Lower lobe of right lung (tissue), 2 donors: Measurements from ENCODE around the gene KCNJ6. TPM values are rescaled to one million over a fixed set of nuclear protein-coding genes. Genes with fewer than 3 reads are reported as not detected.
"Not testable (repeated sequence)": the region's sequence is repeated elsewhere in the genome, so short reads cannot be mapped to it uniquely, and the experiment has no call there.

Source experiments
- ATAC-seq, 2 donors: fragments of 200-7000 bp; cut with Tn5 transposase; one replicate each; pipeline ENCODE4 v1.9.1; 2020 to 2022; ENCODE audit warnings: mild to moderate bottlenecking in 2 of 2, moderate library complexity in 2 of 2
- DNase-seq: peaks from one replicate; pipeline ENCODE4 v3.0.0-alpha.2; 2020
- H3K27ac ChIP-seq: fragments of 200-600 bp; one replicate; pipeline ENCODE4 v1.8.0; 2022
- H3K27me3 ChIP-seq: fragments of 200-600 bp; one replicate; pipeline ENCODE4 v1.8.0; 2022; ENCODE audit warnings: low read depth
- H3K36me3 ChIP-seq: fragments of 200-600 bp; one replicate; pipeline ENCODE4 v1.8.0; 2022; ENCODE audit warnings: mild to moderate bottlenecking
- H3K4me1 ChIP-seq: fragments of 200-600 bp; one replicate; pipeline ENCODE4 v1.8.0; 2022
- H3K4me3 ChIP-seq: fragments of 200-600 bp; one replicate; pipeline ENCODE4 v1.8.0; 2022; ENCODE audit warnings: mild to moderate bottlenecking
- H3K9me3 ChIP-seq: fragments of 200-600 bp; one replicate; pipeline ENCODE4 v1.8.0; 2022
- intact Hi-C: fragments of 100-400 bp; cut with DNase I; formaldehyde crosslinking; loops from one replicate; pipeline ENCODE4 v1.11.0; 2022
- total RNA-seq: library from RNA; stranded (reverse); fragmentation: NEBNext Ultra II Directional; extraction: Animal tissue kit (Norgen Biotek cat#: 25700); gene quantifications from one replicate; pipeline ENCODE4 v1.2.1, GENCODE V29; 2021
- TF ChIP-seq, protein P1 (sequence below): fragments of 200-600 bp; IDR thresholded peaks from one replicate; pipeline ENCODE4 v1.8.0; 2022; ENCODE audit warnings: antibody characterized with exemption, mild to moderate bottlenecking
- donor health status: DM: no; HTN: yes; CAD: no; lungs with severe emphysema.

Gene KCNJ6
- total RNA-seq, 1 donor from 2014 or later: 0.09 TPM

DNA sequence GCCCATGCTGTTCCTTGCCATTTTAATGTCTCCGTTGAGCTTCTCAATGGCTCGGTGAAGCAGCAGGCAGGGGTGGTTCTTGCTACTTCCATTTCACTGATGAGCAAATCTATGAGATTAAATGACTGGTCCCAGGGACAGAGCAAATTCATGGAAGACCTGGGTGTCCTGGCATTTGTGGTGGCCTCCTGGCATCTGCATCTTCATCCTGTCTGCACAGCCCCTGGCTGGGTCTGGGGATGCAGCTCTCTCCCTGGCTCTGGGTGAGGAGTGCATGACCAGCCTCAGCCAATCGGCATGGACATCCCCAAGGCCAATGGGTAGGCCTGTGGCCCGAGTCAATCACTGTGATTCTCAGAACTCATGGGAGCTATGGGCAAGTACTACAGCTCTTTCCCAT is 261.7 kb downstream of the KCNJ6 start:
- peaks cover 25% of the 10 kb centered on the region for H3K4me1 ChIP-seq
- no peaks in the 10 kb centered on the region for H3K27me3 ChIP-seq
- TF ChIP-seq, protein P1, sequence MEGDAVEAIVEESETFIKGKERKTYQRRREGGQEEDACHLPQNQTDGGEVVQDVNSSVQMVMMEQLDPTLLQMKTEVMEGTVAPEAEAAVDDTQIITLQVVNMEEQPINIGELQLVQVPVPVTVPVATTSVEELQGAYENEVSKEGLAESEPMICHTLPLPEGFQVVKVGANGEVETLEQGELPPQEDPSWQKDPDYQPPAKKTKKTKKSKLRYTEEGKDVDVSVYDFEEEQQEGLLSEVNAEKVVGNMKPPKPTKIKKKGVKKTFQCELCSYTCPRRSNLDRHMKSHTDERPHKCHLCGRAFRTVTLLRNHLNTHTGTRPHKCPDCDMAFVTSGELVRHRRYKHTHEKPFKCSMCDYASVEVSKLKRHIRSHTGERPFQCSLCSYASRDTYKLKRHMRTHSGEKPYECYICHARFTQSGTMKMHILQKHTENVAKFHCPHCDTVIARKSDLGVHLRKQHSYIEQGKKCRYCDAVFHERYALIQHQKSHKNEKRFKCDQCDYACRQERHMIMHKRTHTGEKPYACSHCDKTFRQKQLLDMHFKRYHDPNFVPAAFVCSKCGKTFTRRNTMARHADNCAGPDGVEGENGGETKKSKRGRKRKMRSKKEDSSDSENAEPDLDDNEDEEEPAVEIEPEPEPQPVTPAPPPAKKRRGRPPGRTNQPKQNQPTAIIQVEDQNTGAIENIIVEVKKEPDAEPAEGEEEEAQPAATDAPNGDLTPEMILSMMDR: no peak
- no peak overlapping the region for H3K27ac ChIP-seq
- DNase-seq (no peak), ATAC-seq (no peak)
- H3K9me3 ChIP-seq: no peaks in the 10 kb centered on the region
- intact Hi-C loops: no loop called here
- no peak overlapping the region for H3K4me3 ChIP-seq
- H3K36me3 ChIP-seq: no peaks in the 10 kb centered on the region

GRCh38 chr21:37653201-37653600 is 263.1 kb downstream of the KCNJ6 start:
- no peak for ATAC-seq
- H3K27me3 ChIP-seq: no peaks in the 10 kb centered on the region
- intact Hi-C loops: no loop called here

DNA sequence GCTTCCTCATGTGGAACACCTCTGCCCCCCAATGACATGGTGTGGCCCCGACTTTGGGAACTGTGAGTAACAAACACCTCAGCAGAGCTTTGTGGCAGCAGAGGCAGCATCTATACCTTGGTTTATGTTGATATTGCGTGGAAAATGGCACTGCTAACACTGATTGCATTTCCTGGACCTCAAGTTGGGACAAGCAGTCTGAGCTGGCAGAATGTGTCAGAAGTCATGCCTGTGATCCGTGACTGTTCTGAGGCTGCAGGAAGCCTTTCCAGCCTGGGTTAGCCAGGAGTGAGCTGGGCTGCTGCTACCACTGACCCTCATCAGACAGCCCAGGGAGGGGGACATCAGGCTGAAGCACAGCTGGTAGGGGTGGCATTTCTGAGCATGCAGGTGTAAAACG is 268.5 kb downstream of the KCNJ6 start:
- TF ChIP-seq, protein P1: no peak
- intact Hi-C loops: no loop called here
- no peak overlapping the region for H3K4me3 ChIP-seq

More at GRCh38 chr21:37653201-37653600, 263.1 kb downstream of the KCNJ6 start:
- Histone ChIP-seq H3K4me3 (no peak overlapping the region), H3K9me3 (no peaks in the 10 kb centered on the region), H3K36me3 (no peaks in the 10 kb centered on the region), H3K4me1 (peaks cover 12% of the 10 kb centered on the region), H3K27ac (no peak overlapping the region)
- TF ChIP-seq, protein P1: no peak
- no peak for DNase-seq

GRCh38 chr21:37646761-37647160 is 269.5 kb downstream of the KCNJ6 start:
- H3K27ac ChIP-seq, intact Hi-C loops, H3K27me3 ChIP-seq, H3K4me3 ChIP-seq, DNase-seq, H3K4me1 ChIP-seq, H3K9me3 ChIP-seq, ATAC-seq, H3K36me3 ChIP-seq: not testable (repeated sequence)

More for the DNA sequence above, 268.5 kb downstream of the KCNJ6 start:
- Histone ChIP-seq H3K9me3 (no peaks in the 10 kb centered on the region), H3K27me3 (no peaks in the 10 kb centered on the region), H3K27ac (no peak overlapping the region), H3K36me3 (no peaks in the 10 kb centered on the region), H3K4me1 (no peaks in the 10 kb centered on the region)
- ATAC-seq (no peak), DNase-seq (no peak)

DNA sequence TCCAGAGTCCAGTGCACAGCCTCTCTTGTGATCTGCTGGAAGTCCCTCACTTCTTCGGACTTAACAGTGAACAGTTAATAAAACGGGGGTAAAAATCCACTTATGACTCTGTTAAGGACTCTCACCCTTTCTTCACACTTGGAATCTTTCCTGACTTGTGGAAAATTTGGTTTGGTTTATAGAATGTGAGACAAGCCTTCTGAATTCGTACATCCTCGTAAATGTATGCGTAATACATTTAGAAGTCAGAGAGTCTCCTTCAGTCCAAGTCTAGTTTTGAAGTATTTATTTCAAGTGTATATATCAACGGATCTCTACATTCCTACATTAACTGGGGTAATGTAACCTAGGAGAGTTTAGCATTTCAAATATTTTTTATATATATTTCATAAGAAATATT is 270.4 kb downstream of the KCNJ6 start:
- DNase-seq (no peak), ATAC-seq (no peak)
- Histone ChIP-seq H3K4me3 (no peak overlapping the region), H3K4me1 (no peaks in the 10 kb centered on the region), H3K9me3 (no peaks in the 10 kb centered on the region), H3K36me3 (no peaks in the 10 kb centered on the region), H3K27me3 (no peaks in the 10 kb centered on the region), H3K27ac (no peak overlapping the region)
- TF ChIP-seq, protein P1: no peak
- intact Hi-C loops: no loop called here

DNA sequence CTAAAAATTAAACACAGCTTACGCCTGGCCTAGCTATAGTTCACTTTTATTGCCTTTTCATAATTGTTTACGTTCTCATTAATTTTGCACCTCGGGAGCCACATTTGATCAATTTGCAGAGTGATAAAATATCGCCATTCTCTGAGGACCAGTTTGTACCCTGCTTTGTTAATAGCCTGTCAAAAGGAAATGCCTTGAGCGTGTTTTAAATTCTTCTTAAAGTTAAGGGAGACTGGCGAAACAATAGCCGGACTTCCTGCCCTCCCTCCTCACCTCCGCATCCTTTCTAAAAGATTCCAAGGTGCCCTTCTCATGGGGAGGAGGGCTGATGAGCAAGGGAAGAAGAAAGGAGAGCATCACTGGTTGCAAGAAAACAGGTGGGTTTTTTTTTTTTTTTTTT is 271.6 kb downstream of the KCNJ6 start:
- ATAC-seq (no peak), DNase-seq (no peak)
- Histone ChIP-seq H3K36me3 (no peaks in the 10 kb centered on the region), H3K27ac (no peak overlapping the region), H3K4me1 (no peaks in the 10 kb centered on the region), H3K4me3 (no peak overlapping the region), H3K27me3 (no peaks in the 10 kb centered on the region), H3K9me3 (no peaks in the 10 kb centered on the region)
- TF ChIP-seq, protein P1: no peak
- intact Hi-C loops: no loop called here

DNA sequence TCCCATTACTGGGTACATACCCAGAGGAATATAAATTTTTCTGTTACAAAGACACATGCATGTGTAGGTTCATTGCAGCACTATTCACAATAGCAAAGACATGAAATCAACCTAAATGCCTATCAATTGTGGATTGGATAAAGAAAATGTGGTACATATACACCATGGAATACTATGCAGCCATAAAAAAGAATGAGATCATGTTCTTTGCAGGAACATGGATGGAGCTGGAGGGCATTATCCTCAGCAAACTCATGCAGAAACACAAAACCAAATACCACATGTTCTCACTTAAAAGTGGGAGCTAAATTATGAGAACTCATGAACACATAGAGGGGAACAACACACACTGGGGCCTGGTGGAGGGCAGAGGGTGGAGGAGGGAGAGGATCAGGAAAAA is 272.4 kb downstream of the KCNJ6 start:
- H3K36me3 ChIP-seq, H3K4me1 ChIP-seq, H3K27me3 ChIP-seq, H3K4me3 ChIP-seq, DNase-seq, H3K9me3 ChIP-seq, H3K27ac ChIP-seq, ATAC-seq, intact Hi-C loops: not testable (repeated sequence)
